Rectal smooth muscle tissue (tissue), 1 donor: ENCODE data around the gene MRPL12.
"Not testable (repeated sequence)": the region's sequence is repeated elsewhere in the genome, so short reads cannot be mapped to it uniquely, and the experiment has no call there.

Experiments
- H3K27ac ChIP-seq: one replicate; pipeline ENCODE4 v1.7.0; 2013; ENCODE audit warnings: low read depth, low read length, inconsistent platforms
- H3K27me3 ChIP-seq: one replicate; pipeline ENCODE4 v1.7.0; 2013; ENCODE audit warnings: low read length; ENCODE audit not compliant: control insufficient read depth, insufficient read depth
- H3K36me3 ChIP-seq: one replicate; pipeline ENCODE4 v1.7.0; 2013; ENCODE audit warnings: low read length; ENCODE audit not compliant: control insufficient read depth, insufficient read depth
- H3K4me1 ChIP-seq: one replicate; pipeline ENCODE4 v1.7.0; 2013; ENCODE audit warnings: low read length; ENCODE audit not compliant: control insufficient read depth, insufficient read depth
- H3K4me3 ChIP-seq: one replicate; pipeline ENCODE4 v1.7.0; 2013; ENCODE audit warnings: low read length
- H3K9ac ChIP-seq: one replicate; pipeline ENCODE4 v1.7.0; 2013; ENCODE audit warnings: low read length

Gene MRPL12

GRCh38 chr17:81734405-81735263 lies 31.5 kb downstream of the MRPL12 start:
- Histone ChIP-seq H3K27me3 (peaks cover 4% of the 10 kb centered on the region), H3K27ac (no peak overlapping the region), H3K36me3 (no peaks in the 10 kb centered on the region), H3K9ac (no peak overlapping the region), H3K4me3 (no peak overlapping the region), H3K4me1 (no peaks in the 10 kb centered on the region)

- no peak overlapping the region for H3K9ac ChIP-seq
- no peaks in the 10 kb centered on the region for H3K36me3 ChIP-seq
- H3K4me3 ChIP-seq: no peak overlapping the region
- no peaks in the 10 kb centered on the region for H3K4me1 ChIP-seq
- H3K27ac ChIP-seq: no peak overlapping the region
- H3K27me3 ChIP-seq: peaks cover 3% of the 10 kb centered on the region
Observed at GRCh38 chr17:81735264-81736102, 32.3 kb downstream of the MRPL12 start.

DNA sequence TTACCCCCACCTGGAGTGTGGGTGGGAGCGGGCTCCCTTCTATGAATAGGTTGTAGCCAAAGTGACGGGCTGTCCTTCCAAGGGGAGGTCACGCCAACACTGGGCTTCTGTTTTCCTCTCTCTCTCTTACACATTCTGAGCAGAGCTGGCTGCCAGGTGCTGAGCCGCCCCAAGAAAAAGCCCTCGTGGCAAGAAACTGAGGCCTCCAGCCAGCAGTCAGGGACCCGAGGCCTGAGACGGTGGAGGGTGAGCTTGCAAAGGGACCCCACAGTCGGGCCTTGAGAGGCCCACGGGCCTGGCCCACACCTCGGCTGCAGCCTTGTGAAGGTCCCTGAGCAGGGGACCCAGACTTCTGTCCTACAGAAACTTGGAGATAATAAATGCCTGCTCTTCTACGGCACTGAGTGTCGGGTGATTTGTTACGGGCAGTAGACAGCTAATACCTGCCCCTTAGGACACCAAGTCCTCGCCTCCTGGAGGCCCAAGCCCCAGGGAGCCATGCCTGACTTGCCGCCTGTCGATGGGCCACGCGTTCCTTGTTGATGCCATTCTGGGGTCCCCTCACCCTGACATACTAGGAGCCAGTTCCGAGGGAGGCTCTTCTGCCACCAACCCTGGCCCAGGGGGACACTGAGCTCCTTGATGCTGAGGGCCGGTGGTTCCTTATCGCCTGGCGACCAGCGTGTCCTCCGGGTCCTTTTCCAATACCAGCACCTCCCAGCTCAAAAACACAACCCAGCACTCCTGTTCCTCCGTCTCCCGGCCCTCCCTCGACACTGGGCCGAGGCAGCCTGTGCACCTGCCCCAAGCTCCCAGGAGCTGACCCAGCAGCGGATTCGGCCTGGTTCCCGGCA lies 35.0 kb downstream of the MRPL12 start:
- no peak overlapping the region for H3K9ac ChIP-seq
- no peak overlapping the region for H3K27ac ChIP-seq
- no peak overlapping the region for H3K4me3 ChIP-seq
- H3K27me3 ChIP-seq: peaks cover 17% of the 10 kb centered on the region
- no peaks in the 10 kb centered on the region for H3K4me1 ChIP-seq
- no peaks in the 10 kb centered on the region for H3K36me3 ChIP-seq

- Histone ChIP-seq H3K27me3 (peaks cover 15% of the 10 kb centered on the region), H3K27ac (no peak overlapping the region), H3K9ac (no peak overlapping the region), H3K36me3 (no peaks in the 10 kb centered on the region), H3K4me1 (no peaks in the 10 kb centered on the region), H3K4me3 (no peak overlapping the region)
Observed at GRCh38 chr17:81738801-81739393, 35.7 kb downstream of the MRPL12 start.

DNA sequence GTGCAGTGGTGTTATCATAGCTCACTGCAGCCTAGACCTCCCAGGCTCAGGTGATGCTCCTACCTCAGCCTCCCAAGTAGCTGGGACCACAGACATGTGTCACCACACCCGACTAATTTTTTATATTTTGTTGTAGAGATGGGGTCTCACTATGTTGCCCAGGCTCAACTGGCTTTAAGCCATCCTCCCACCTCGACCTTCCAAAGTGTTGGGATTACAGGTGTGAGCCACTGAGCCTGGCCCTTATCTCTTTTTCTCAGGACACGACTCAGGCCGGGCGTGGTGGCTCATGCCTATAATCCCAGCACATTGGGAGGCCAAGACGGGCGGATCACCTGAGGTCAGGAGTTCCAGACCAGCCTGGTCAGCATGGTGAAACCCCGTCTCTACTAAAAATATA lies 36.4 kb downstream of the MRPL12 start:
- H3K36me3 ChIP-seq, H3K9ac ChIP-seq, H3K27ac ChIP-seq, H3K4me3 ChIP-seq, H3K4me1 ChIP-seq: not testable (repeated sequence)
- peaks cover 15% of the 10 kb centered on the region for H3K27me3 ChIP-seq

GRCh38 chr17:81740395-81740961 lies 37.3 kb downstream of the MRPL12 start:
- H3K4me1 ChIP-seq: no peaks in the 10 kb centered on the region
- H3K36me3 ChIP-seq: no peaks in the 10 kb centered on the region
- H3K27ac ChIP-seq: no peak overlapping the region
- no peak overlapping the region for H3K4me3 ChIP-seq
- peaks cover 15% of the 10 kb centered on the region for H3K27me3 ChIP-seq
- H3K9ac ChIP-seq: no peak overlapping the region

DNA sequence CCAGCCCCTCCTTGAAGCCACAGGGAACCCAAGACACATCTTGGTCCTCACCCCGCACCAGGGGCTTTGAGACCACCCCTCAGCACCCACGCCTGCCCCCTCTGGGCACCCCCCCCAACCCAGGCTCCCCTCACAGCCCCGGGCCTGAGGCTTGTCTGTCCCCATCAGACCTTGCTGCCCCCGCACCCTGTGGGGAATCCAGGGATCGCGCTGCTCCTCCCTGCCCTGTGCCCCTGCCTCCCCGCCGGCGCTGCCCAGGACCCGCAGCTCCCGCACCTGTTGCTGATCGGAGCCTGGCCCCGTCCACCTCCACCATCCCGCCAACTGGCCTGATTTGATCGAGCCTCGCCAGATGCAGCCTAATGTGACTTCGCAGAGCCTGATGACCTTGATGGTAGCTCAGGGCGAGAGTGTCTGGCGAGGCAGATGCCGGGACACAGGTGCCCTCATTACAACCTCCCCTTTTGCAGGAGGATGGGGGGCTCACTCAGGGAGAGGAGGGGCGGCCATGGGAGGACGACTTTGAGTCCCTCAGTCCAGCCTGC lies 38.0 kb downstream of the MRPL12 start:
- H3K27me3 ChIP-seq: peaks cover 15% of the 10 kb centered on the region
- no peaks in the 10 kb centered on the region for H3K4me1 ChIP-seq
- no peak overlapping the region for H3K9ac ChIP-seq
- no peak overlapping the region for H3K27ac ChIP-seq
- no peaks in the 10 kb centered on the region for H3K36me3 ChIP-seq
- no peak overlapping the region for H3K4me3 ChIP-seq

GRCh38 chr17:81741594-81742452 lies 38.7 kb downstream of the MRPL12 start:
- no peak overlapping the region for H3K9ac ChIP-seq
- H3K4me3 ChIP-seq: no peak overlapping the region
- H3K27ac ChIP-seq: no peak overlapping the region
- H3K4me1 ChIP-seq: no peaks in the 10 kb centered on the region
- H3K27me3 ChIP-seq: peaks cover 15% of the 10 kb centered on the region
- H3K36me3 ChIP-seq: no peaks in the 10 kb centered on the region
